ENCODE results near the gene BMS1.

GRCh38 chr10:42878134-42878820 is 95.7 kb downstream of the BMS1 start:
- TF ChIP-seq CTCF (IDR thresholded peaks at IDR 0.05 in 8 of 11, conservative IDR thresholded peaks at IDR 0.05 in 3 of 11) (no peak), POLR2A (IDR thresholded peaks at IDR 0.05) (no peak)
